Chondrocyte (in vitro differentiated cells): ENCODE results near the gene SPRED2. TPM values are rescaled to one million over a fixed set of nuclear protein-coding genes. Genes with fewer than 3 reads are reported as not detected.
A peak's percentile ranks its signal among the peaks of the same experiment; 100 is the strongest.

Source experiments
- DNase-seq: peaks from one replicate; pipeline ENCODE4 v3.0.0; 2021; ENCODE audit warnings: mixed read lengths, low spot score
- H3K27ac Mint-ChIP-seq: one replicate; pipeline ENCODE4 v1.8.0; 2021; ENCODE audit warnings: mild to moderate bottlenecking, moderate library complexity, mixed read lengths; ENCODE audit not compliant: unreplicated experiment
- H3K27me3 Mint-ChIP-seq: 2 replicates; pipeline ENCODE4 v1.8.0; 2021; ENCODE audit warnings: low read depth, mixed read lengths
- H3K36me3 Mint-ChIP-seq: 2 replicates; pipeline ENCODE4 v1.8.0; 2021; ENCODE audit warnings: low read depth, mixed read lengths
- H3K4me1 Mint-ChIP-seq: 2 replicates; pipeline ENCODE4 v1.8.0; 2021; ENCODE audit warnings: low read depth, mild to moderate bottlenecking, mixed read lengths
- H3K4me3 Mint-ChIP-seq: one replicate; pipeline ENCODE4 v1.8.0; 2021; ENCODE audit warnings: mild to moderate bottlenecking, moderate library complexity, mixed read lengths; ENCODE audit not compliant: unreplicated experiment
- H3K9me3 Mint-ChIP-seq: 2 replicates; pipeline ENCODE4 v1.8.0; 2021; ENCODE audit warnings: low read depth, mixed read lengths
- total RNA-seq: library from RNA; stranded (reverse); gene quantifications from 3 replicates; pipeline ENCODE4 v1.2.1, GENCODE V29; 2021
- TF ChIP-seq, protein P1 (sequence below): fragments of 200-600 bp; sonication (generic); IDR thresholded peaks from 2 replicates; pipeline ENCODE4 v1.5.0; 2021; ENCODE audit warnings: antibody characterized with exemption, mild to moderate bottlenecking, moderate library complexity

Gene SPRED2
- total RNA-seq, 1 donor from 2014 or later, result 23.1 TPM

DNA sequence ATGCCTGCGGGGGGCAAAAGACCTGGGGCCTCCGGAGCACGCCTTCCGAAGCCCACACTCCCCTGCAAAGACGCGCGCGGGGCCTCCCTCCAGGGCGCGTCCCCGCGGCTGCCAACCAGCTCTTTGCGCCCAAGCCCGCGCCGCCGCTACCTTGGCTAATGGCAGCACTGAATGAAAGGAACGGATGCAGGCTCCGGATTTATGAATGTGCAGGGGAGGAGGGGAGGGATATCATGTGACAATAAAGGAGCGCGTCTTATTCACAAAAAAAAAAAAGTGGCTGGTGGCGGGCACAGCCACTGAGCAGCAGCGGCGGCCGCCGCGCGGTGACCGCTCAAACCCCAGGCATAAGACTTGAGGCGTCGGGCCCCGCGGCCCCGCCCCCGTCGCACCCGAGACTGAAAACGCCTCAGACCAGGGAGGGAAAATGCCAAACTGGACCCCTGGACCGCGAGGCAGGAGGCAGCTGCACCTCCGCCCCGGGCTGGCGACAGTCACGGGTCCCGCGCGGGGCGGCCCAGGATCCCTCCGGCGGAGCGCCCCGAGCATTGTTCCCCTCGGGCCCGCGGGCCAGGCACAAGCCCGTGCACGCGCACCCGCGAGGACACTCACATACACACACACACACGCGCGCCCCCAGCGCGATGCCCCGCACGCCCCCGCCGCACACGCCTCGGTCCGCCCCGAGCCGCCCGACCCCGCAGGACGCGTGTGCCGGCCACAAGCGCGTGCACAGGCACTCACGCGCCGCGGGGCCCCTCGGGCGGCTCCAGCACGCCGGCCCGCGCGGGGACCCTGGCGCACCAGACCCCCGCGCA is 1.6 kb downstream of the SPRED2 start:
- TF ChIP-seq, protein P1, sequence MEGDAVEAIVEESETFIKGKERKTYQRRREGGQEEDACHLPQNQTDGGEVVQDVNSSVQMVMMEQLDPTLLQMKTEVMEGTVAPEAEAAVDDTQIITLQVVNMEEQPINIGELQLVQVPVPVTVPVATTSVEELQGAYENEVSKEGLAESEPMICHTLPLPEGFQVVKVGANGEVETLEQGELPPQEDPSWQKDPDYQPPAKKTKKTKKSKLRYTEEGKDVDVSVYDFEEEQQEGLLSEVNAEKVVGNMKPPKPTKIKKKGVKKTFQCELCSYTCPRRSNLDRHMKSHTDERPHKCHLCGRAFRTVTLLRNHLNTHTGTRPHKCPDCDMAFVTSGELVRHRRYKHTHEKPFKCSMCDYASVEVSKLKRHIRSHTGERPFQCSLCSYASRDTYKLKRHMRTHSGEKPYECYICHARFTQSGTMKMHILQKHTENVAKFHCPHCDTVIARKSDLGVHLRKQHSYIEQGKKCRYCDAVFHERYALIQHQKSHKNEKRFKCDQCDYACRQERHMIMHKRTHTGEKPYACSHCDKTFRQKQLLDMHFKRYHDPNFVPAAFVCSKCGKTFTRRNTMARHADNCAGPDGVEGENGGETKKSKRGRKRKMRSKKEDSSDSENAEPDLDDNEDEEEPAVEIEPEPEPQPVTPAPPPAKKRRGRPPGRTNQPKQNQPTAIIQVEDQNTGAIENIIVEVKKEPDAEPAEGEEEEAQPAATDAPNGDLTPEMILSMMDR, result peak; percentile 20
- H3K4me3 Mint-ChIP-seq, result peak overlapping the region; percentile 91
- no peak for DNase-seq
- no peaks in the 10 kb centered on the region for H3K9me3 Mint-ChIP-seq
- no peaks in the 10 kb centered on the region for H3K27me3 Mint-ChIP-seq
- H3K36me3 Mint-ChIP-seq, result no peaks in the 10 kb centered on the region
- H3K27ac Mint-ChIP-seq, result peak overlapping the region; percentile 78
- H3K4me1 Mint-ChIP-seq, result peaks cover 17% of the 10 kb centered on the region

DNA sequence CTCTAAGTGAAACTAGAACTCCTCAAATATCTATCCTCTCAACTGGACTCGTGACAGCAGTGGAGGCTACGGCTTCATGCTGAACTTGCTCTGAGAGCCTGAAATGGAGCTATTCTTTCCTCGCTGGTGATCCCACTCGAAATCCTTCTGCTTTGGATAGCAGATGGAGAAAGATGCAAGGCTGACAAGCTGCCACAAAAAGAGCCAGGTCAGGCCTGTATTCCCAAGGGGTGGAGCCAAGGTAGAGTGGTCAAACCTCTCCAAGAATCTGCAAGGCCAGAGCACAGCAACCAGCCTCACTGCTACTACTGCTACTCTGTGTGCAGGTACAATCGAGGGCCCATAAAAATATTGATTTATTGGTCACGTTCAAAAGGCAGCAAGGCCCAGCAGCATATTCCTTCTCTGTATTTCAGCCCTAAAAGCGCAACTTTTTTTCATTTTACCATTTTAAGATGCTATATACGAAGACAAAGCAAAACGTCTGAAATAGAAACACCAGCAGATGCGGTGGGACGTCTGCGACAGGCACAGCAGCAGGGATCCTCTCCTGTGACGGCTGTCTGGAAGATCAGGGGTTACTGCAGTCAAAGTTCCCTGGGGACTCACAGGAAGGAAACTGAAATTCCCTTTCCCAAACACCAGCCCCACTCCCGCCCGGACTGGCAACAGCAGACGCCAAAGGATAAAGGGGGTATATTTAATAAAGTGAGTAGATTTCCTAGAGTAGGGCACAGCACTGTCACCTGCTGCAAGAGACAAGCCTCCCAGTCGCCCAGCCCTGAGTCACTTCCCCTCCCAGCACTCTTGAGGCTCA is 2.4 kb downstream of the SPRED2 start:
- Mint-ChIP-seq H3K9me3 (no peaks in the 10 kb centered on the region), H3K4me1 (peaks cover 13% of the 10 kb centered on the region), H3K36me3 (no peaks in the 10 kb centered on the region), H3K4me3 (peak overlapping the region; percentile 91), H3K27ac (peak overlapping the region; percentile 78), H3K27me3 (no peaks in the 10 kb centered on the region)
- DNase-seq, result no peak
- TF ChIP-seq, protein P1, result no peak

DNA sequence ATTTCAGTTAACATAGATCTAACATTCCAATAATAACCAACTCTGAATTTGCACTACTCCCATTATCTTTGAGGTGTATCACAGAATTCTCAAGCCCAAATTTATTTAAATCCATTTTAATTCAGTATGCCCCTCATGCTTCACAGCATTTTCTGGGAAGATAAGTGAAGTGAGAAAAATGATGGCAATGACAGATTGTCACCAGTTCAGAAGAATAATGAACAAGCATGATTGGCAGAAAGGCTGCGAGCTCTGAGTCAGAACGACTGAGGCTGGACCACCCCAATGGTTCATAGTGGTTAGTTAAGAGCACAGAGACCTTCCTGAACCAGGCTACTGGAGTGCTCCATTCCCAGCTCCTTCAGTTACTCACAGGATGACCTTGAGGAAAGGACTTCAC is 4.9 kb downstream of the SPRED2 start:
- H3K27ac Mint-ChIP-seq, result no peak overlapping the region
- no peak for DNase-seq
- H3K36me3 Mint-ChIP-seq, result no peaks in the 10 kb centered on the region
- TF ChIP-seq, protein P1, result no peak
- no peaks in the 10 kb centered on the region for H3K9me3 Mint-ChIP-seq
- H3K4me3 Mint-ChIP-seq, result no peak overlapping the region
- H3K27me3 Mint-ChIP-seq, result no peaks in the 10 kb centered on the region
- H3K4me1 Mint-ChIP-seq, result peaks cover 11% of the 10 kb centered on the region

DNA sequence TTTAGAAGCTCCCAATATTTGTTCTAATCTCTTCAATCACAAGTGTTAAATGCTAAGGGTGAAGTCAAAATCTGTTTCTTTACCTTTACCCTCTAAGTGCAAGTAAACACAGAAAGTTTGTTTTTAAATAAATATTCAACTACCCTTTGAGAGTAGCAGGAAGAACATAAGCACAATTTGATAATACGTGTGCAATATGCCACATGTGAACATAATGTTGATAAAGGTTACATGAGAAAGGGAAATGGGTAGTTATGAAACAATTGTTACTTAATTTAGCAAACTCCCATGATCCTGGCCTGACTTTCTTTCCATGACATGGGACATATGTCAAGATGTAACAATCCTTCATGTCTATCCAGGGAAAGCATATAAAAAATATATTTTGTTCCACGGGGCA is 7.1 kb downstream of the SPRED2 start:
- TF ChIP-seq, protein P1, result no peak
- Mint-ChIP-seq H3K9me3 (no peaks in the 10 kb centered on the region), H3K4me3 (no peak overlapping the region), H3K4me1 (peaks cover 28% of the 10 kb centered on the region), H3K27ac (no peak overlapping the region), H3K27me3 (no peaks in the 10 kb centered on the region), H3K36me3 (no peaks in the 10 kb centered on the region)
- DNase-seq, result no peak

DNA sequence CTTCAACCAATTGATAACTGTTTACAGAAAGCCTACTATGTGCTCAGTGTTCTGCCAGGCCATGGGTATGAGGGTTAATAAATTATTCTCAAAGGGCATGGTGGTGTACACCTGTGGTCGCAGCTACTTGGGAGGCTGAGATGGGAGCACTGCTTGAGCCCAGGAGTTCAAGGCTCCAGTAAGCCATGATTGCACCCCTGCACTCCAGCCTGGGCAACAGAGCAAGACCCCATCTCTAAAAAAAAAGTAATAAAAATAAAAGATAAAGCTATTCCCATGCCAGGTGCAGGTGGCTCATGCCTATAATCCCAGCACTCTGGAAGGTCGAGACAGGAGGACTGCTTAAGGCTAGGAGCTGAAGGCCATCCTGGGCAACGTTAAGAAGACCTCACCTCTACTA is 8.0 kb downstream of the SPRED2 start:
- H3K9me3 Mint-ChIP-seq, result no peaks in the 10 kb centered on the region
- peaks cover 21% of the 10 kb centered on the region for H3K4me1 Mint-ChIP-seq
- no peak overlapping the region for H3K4me3 Mint-ChIP-seq
- no peaks in the 10 kb centered on the region for H3K27me3 Mint-ChIP-seq
- TF ChIP-seq, protein P1, result no peak
- no peak for DNase-seq
- no peak overlapping the region for H3K27ac Mint-ChIP-seq
- no peaks in the 10 kb centered on the region for H3K36me3 Mint-ChIP-seq
